DOHH2 (cell line): Measurements from ENCODE around the gene SLC39A9.

Source experiments
- EZH2phosphoT487 ChIP-seq: fragments of 200-600 bp; sonication (generic); IDR thresholded peaks from 2 replicates; pipeline ENCODE4 v1.6.1; 2017; ENCODE audit warnings: borderline replicate concordance, mild to moderate bottlenecking, antibody characterized with exemption, low read length, moderate library complexity, mixed read lengths
- TF ChIP-seq, protein P1 (sequence below): fragments of 200-600 bp; sonication (generic); IDR thresholded peaks from one replicate; pipeline ENCODE4 v1.5.1; 2014; ENCODE audit warnings: antibody characterized with exemption, mild to moderate bottlenecking, low read depth, low read length; ENCODE audit not compliant: poor library complexity, severe bottlenecking

DNA sequence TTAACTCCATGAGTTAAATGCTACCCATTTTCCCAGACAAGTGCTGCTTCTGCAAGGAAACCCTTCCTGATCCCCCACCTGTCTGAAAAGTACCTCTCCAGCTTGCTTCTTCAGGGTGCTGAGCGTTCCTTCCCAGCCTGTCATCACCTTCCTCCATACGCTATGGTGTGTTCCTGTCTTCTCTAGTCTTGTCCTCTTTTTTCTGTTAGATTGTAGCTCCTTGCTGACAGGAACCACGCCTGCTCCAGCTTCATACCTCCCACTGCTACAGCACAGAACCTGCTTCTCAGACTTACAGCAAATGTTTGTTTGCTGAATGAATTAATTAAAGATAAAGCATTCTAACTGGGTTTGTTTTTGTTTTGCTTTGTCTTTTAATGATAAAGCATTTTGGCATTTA lies 39.5 kb upstream of the SLC39A9 start:
- TF ChIP-seq, protein P1, sequence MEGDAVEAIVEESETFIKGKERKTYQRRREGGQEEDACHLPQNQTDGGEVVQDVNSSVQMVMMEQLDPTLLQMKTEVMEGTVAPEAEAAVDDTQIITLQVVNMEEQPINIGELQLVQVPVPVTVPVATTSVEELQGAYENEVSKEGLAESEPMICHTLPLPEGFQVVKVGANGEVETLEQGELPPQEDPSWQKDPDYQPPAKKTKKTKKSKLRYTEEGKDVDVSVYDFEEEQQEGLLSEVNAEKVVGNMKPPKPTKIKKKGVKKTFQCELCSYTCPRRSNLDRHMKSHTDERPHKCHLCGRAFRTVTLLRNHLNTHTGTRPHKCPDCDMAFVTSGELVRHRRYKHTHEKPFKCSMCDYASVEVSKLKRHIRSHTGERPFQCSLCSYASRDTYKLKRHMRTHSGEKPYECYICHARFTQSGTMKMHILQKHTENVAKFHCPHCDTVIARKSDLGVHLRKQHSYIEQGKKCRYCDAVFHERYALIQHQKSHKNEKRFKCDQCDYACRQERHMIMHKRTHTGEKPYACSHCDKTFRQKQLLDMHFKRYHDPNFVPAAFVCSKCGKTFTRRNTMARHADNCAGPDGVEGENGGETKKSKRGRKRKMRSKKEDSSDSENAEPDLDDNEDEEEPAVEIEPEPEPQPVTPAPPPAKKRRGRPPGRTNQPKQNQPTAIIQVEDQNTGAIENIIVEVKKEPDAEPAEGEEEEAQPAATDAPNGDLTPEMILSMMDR: no peak
- no peak for TF ChIP-seq EZH2phosphoT487
